Measurements from ENCODE around the gene INTS7.
"Not testable (repeated sequence)": the region's sequence is repeated elsewhere in the genome, so short reads cannot be mapped to it uniquely, and the experiment has no call there.

INTS7 gene

DNA sequence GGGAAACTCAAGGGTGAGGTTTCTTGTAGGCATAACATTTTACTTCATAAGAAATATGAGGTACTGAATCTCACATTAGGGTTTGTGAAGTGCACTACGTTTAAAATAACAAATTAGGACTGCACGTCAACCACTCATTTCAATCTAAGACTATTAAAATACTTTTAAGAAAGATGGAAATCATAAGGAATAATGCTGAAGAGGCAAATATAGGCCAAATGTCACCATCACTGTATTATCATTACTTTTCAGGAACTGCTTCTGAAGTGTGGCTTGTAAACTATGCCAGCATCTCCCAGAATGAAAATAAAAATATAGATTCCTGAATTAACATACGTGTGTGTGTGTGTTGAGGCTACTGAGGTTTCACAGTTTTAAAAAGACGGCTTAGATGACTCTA lies 56.8 kb downstream of the INTS7 start:
- peaks cover 34% of the 10 kb centered on the region for H3K36me3 Mint-ChIP-seq (ENCODE audit: low read depth)
- no peak overlapping the region for H3K4me3 Mint-ChIP-seq
- H3K27me3 Mint-ChIP-seq (ENCODE audit: low read depth): no peaks in the 10 kb centered on the region
- no peaks in the 10 kb centered on the region for H3K4me1 Mint-ChIP-seq (ENCODE audit: low read depth)
- no peak overlapping the region for H3K27ac Mint-ChIP-seq
- H3K9me3 Mint-ChIP-seq: no peaks in the 10 kb centered on the region

DNA sequence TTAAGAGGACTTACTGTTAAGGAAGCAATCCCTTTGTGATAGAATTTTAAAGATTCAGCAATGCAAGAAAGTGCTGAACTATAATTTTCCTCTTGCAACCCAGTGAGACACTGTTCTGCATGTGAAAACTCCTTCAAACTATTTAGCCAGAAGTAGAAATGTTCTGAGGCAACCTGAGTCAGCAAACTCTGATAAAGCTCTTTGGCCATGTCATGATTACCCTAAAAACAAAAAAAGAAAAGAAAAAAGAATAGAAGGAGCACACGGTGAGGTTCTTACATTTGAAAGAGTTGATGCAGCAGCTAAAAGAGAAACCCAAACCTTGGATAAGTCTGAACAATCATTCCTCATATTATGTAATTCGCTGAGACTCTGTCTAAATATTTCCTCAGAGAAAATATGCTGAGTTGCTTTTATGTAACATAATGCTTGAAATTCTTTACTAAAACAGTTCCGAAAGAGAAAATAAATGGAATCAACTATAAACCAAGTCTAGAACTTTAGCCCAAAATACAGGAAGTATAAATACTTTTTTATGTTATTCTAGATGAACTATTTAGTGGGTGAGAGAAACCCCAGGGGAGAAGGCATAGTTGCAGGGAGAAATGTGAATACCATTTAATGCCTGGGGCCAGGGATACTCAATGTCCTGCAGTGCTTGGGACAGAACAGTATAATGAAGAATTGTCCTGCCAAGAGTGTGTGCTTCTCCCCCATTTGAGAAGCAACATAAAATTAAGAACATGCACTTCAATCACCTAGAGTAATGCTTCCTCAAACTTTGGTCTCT lies 60.0 kb downstream of the INTS7 start:
- Mint-ChIP-seq H3K4me1 (ENCODE audit: low read depth) (no peaks in the 10 kb centered on the region), H3K36me3 (ENCODE audit: low read depth) (peaks cover 24% of the 10 kb centered on the region), H3K27me3 (ENCODE audit: low read depth) (no peaks in the 10 kb centered on the region), H3K4me3 (no peak overlapping the region), H3K9me3 (no peaks in the 10 kb centered on the region), H3K27ac (no peak overlapping the region)

DNA sequence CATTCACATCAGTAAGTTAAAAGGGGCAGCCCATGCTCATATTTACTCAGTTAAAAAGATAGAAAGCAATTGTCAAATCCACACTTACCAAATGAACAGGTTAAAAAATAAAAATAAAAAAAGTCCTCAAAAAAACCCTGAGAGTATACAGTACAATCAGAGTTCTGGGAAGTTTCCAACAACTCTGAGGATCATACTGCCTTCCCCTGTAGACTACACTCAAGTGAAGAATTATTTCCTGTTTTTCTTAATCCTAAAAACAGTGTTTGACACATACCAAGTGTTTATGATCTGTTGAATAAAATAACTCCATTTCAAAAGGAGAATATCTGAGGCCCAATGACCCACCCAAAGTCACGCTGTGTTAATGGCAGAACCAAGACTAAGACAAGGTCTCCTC lies 61.8 kb downstream of the INTS7 start:
- no peaks in the 10 kb centered on the region for H3K4me1 Mint-ChIP-seq (ENCODE audit: low read depth)
- no peaks in the 10 kb centered on the region for H3K27me3 Mint-ChIP-seq (ENCODE audit: low read depth)
- no peak overlapping the region for H3K4me3 Mint-ChIP-seq
- H3K27ac Mint-ChIP-seq: no peak overlapping the region
- H3K9me3 Mint-ChIP-seq: no peaks in the 10 kb centered on the region
- peaks cover 13% of the 10 kb centered on the region for H3K36me3 Mint-ChIP-seq (ENCODE audit: low read depth)

DNA sequence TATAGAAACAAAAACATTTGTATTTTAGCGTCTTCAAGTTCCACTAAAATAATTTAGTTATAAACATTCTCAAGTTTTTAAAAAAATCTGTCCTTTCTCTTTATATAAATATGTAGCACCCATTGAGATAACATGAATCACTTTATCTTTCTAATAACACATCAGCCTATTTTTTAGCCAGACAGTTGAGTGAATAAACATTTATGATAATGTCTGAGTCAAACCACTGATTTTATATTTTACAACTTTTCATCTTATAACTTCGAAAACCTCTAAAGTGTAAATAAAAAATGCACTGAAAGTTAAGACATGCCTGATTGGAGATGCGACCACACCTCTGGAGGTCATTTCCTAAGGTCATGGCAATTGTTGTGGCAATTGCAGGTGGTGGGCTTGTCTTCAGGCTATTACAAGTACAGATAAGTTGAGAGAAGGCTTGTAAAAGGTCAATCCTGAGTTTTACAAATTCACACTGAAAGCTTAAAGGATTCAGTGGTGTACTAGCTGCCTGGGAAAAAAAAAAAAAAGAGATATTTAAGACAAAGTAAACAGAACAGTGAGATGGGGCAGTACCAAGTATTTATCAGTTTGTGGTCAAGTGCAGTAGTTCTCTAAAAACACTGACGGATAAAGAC lies 67.0 kb downstream of the INTS7 start:
- H3K4me3 Mint-ChIP-seq: no peak overlapping the region
- H3K9me3 Mint-ChIP-seq: peaks cover 10% of the 10 kb centered on the region
- H3K4me1 Mint-ChIP-seq (ENCODE audit: low read depth): peaks cover 4% of the 10 kb centered on the region
- peaks cover 30% of the 10 kb centered on the region for H3K36me3 Mint-ChIP-seq (ENCODE audit: low read depth)
- H3K27ac Mint-ChIP-seq: no peak overlapping the region
- H3K27me3 Mint-ChIP-seq (ENCODE audit: low read depth): no peaks in the 10 kb centered on the region

DNA sequence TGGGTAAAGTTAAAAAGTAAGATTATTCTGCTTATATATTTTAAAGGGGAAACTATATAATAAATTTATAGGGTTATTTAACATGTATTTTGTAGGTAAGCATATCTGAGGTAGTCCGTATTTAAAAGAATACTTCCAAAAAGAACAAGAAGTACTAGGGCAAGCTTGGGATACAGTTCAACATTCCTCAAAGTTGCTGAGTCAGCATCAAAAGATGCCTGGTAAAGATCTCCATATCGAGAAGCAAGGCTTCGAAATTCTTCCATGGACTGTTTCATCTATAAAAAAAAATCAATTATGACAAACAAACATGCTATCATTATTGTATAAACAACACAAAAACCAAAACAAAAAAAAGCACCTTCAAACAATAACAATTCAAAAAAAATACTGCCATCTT lies 67.7 kb downstream of the INTS7 start:
- Mint-ChIP-seq H3K27ac (no peak overlapping the region), H3K9me3 (peaks cover 10% of the 10 kb centered on the region), H3K27me3 (ENCODE audit: low read depth) (no peaks in the 10 kb centered on the region), H3K36me3 (ENCODE audit: low read depth) (peaks cover 35% of the 10 kb centered on the region), H3K4me3 (no peak overlapping the region), H3K4me1 (ENCODE audit: low read depth) (peaks cover 9% of the 10 kb centered on the region)

DNA sequence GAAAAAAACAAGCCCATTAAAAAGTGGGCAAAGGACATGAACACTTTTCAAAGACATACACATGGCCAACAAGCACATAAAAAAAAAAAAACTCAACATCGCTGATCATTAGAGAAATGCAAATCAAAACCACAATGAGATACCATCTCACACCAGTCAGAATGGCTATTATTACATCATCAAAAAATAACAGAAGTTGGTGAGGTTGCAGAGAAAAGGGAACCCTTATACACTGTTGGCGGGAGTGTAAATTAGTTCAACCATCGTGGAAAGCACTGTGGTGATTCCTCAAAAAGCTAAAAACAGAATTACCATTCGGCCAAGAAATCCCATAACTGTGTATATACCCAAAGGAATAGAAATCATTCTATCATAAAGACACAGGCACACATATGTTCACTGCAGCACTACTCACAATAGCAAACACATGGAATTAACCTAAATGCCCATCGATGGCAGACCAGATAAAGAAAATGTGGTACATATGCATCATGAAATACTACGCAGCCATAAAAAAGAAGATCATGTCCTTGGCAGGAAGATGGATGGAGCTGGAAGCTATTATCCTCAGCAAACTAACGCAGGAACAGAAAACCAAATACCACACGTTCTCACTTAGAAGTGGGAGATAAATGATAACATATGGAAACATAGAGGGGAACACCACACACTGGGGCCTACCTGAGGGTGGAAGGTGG lies 70.1 kb downstream of the INTS7 start:
- peaks cover 10% of the 10 kb centered on the region for H3K9me3 Mint-ChIP-seq
- no peak overlapping the region for H3K4me3 Mint-ChIP-seq
- peaks cover 51% of the 10 kb centered on the region for H3K36me3 Mint-ChIP-seq (ENCODE audit: low read depth)
- no peak overlapping the region for H3K27ac Mint-ChIP-seq
- peaks cover 10% of the 10 kb centered on the region for H3K4me1 Mint-ChIP-seq (ENCODE audit: low read depth)
- no peaks in the 10 kb centered on the region for H3K27me3 Mint-ChIP-seq (ENCODE audit: low read depth)

DNA sequence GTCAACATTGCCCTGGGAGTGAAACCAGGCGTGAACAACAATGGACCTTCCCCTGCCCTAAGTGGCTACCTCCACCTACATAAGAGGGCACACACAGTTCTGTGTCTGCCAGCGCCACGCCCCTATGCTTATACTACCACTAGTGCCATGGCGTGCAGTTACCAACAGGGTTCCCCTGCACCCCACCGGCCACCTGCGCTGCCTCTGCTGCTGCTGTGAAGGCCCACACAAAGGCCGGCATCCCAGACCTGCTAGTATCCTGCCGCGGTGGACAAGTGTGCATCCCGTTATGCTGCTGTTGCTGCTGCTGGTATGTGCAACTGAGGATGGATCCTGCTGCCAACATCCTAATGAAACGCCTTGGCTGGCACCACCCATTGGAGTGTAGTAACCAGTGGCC lies 75.7 kb downstream of the INTS7 start:
- Mint-ChIP-seq H3K4me3 (no peak overlapping the region), H3K27me3 (ENCODE audit: low read depth) (no peaks in the 10 kb centered on the region), H3K27ac (no peak overlapping the region), H3K4me1 (ENCODE audit: low read depth) (peaks cover 8% of the 10 kb centered on the region), H3K9me3 (peaks cover 5% of the 10 kb centered on the region), H3K36me3 (ENCODE audit: low read depth) (peaks cover 66% of the 10 kb centered on the region)

DNA sequence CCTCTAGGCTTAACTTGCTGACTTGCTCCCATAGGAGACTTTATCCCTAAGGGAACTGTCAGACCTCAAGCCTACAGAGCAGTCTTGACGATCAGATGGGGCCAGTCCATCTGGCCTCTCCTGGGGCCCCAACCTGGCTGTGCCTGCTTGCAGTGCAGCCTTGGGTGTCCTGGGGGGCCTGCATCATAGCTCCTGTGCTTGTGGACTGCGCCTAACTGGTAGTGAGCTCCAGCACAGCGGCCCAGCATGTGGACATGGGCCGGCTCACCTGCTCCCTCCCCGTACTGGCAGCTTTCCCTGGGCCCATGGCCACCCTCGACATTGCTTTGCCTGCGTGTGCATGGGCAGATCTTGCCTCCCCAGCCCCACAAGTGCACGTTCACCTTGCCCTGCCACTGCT lies 76.1 kb downstream of the INTS7 start:
- H3K36me3 Mint-ChIP-seq (ENCODE audit: low read depth): peaks cover 61% of the 10 kb centered on the region
- peaks cover 5% of the 10 kb centered on the region for H3K4me1 Mint-ChIP-seq (ENCODE audit: low read depth)
- H3K27me3 Mint-ChIP-seq (ENCODE audit: low read depth): no peaks in the 10 kb centered on the region
- no peak overlapping the region for H3K27ac Mint-ChIP-seq
- no peak overlapping the region for H3K4me3 Mint-ChIP-seq
- H3K9me3 Mint-ChIP-seq: no peaks in the 10 kb centered on the region

DNA sequence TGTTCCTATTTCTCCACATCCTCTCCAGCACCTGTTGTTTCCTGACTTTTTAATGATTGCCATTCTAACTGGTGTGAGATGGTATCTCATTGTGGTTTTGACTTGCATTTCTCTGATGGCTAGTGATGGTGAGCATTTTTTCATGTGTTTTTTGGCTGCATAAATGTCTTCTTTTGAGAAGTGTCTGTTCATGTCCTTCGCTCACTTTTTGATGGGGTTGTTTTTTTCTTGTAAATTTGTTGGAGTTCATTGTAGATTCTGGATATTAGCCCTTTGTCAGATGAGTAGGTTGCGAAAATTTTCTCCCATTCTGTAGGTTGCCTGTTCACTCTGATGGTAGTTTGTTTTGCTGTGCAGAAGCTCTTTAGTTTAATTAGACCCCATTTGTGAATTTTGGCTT lies 81.3 kb downstream of the INTS7 start:
- not testable (repeated sequence) for H3K4me1 Mint-ChIP-seq (ENCODE audit: low read depth); H3K27me3 Mint-ChIP-seq (ENCODE audit: low read depth); H3K4me3 Mint-ChIP-seq; H3K27ac Mint-ChIP-seq; H3K9me3 Mint-ChIP-seq
- peaks cover 35% of the 10 kb centered on the region for H3K36me3 Mint-ChIP-seq (ENCODE audit: low read depth)

DNA sequence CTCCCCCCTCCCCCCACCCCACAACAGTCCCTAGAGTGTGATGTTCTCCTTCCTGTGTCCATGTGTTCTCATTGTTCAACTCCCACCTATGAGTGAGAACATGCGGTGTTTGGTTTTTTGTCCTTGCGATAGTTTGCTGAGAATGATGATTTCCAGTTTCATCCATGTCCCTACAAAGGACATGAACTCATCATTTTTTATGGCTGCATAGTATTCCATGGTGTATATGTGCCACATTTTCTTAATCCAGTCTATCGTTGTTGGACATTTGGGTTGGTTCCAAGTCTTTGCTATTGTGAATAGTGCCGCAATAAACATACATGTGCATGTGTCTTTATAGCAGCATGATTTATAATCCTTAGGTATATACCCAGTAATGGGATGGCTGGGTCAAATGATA lies 81.8 kb downstream of the INTS7 start:
- peaks cover 33% of the 10 kb centered on the region for H3K36me3 Mint-ChIP-seq (ENCODE audit: low read depth)
- H3K27me3 Mint-ChIP-seq (ENCODE audit: low read depth); H3K4me3 Mint-ChIP-seq; H3K9me3 Mint-ChIP-seq; H3K4me1 Mint-ChIP-seq (ENCODE audit: low read depth); H3K27ac Mint-ChIP-seq: not testable (repeated sequence)

DNA sequence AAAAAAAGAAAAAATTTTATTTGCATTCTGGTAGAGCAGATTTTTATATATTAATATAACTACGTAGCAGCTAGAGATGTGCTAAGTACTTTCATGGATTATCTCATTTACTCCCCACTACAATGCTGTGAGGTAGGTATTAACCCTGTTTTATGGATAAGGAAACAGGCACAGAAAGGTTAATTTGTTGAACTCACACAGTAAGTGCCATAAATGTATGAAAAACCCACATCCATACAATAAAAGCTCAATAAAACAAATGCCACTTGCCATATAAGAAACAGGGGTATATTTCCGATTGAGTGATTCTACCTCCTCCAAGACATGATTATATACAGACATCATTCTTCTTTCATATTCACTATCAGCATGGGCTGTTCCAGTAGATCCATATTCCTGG lies 83.1 kb downstream of the INTS7 start:
- H3K27ac Mint-ChIP-seq: no peak overlapping the region
- H3K36me3 Mint-ChIP-seq (ENCODE audit: low read depth): peaks cover 26% of the 10 kb centered on the region
- H3K4me3 Mint-ChIP-seq: no peak overlapping the region
- H3K4me1 Mint-ChIP-seq (ENCODE audit: low read depth): peaks cover 9% of the 10 kb centered on the region
- no peaks in the 10 kb centered on the region for H3K27me3 Mint-ChIP-seq (ENCODE audit: low read depth)
- no peaks in the 10 kb centered on the region for H3K9me3 Mint-ChIP-seq

DNA sequence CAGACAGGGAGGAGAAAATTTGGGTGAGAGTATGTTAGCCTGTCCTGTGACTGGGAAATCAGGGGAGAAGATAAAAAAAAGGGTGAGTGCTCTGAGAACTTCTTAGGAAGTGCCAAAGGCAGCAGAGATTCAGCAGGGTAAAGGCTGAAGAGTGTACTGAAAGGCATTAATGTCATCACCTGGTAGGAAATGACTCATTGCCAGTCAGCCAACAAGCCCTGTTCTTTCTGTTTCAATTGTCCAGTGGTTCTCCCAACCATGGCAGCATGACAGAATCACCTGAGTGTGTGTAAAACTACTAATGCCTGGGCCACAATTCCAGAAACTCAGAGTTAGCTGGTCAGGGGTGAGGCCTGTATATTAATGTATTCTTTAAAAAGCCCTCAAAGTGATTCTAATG lies 83.5 kb downstream of the INTS7 start:
- Mint-ChIP-seq H3K36me3 (ENCODE audit: low read depth) (peaks cover 23% of the 10 kb centered on the region), H3K4me3 (no peak overlapping the region), H3K27ac (peak overlapping the region; percentile 41), H3K4me1 (ENCODE audit: low read depth) (peaks cover 9% of the 10 kb centered on the region), H3K27me3 (ENCODE audit: low read depth) (no peaks in the 10 kb centered on the region), H3K9me3 (no peaks in the 10 kb centered on the region)

DNA sequence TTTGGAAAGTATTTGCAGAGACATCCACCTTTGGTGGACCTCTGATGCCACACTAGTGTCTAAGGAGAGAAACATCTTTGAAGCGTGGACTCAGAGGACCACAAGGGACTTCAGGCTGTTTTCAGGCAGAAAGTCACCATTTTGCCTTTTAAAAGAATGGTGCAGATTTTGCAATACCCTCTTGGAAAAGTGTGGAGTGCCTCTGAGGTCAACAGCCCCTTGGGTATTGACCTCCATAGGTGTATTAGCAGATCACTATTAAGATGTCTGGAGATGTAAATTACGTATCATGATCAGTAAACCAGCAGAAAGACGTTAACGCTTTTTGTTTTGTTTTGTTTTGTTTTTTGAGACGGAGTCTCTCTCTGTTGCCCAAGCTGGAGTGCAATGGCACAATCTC lies 87.0 kb downstream of the INTS7 start:
- peaks cover 9% of the 10 kb centered on the region for H3K4me1 Mint-ChIP-seq (ENCODE audit: low read depth)

DNA sequence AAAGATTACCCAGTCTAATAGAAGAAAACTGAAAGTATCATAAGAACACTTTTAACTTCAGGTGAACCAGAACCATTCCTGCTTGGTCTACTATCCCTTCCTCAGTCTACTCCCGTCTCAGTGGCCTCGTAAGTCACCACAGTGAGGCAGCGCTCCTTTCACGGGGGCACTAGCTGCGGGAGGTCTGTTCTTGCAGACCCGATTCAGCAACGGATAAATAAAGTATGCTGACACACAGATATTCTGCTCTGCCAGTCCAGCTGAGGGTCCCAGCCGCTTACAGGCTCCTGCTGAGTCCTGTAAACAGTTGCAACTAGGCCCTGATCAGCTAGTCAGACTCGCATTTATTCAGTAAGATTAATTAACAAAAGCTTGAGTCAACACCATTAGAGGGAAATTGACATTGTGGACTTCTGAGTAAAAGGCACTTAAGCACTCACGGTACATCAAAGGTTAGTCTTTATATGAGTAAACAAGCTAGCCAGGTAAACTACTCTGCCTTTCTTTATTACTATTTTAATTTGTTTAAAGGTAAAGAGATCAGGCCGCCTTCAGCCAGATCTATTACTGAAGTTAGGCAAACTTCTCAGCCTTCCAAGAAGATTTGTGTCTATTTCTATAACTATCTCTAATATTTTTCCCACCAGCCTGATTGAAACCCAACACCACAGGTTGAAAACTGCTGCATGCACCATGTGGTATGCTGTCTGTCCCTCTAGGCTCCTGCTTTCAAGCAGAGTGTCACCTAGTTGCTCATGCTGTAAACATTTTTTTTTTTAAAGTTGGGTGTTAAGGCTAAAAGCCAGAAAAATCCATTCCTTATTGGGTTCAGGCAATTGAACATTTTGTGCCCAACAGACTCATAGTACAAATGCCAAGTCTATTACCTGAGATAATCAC lies 87.7 kb downstream of the INTS7 start:
- Mint-ChIP-seq H3K9me3 (no peaks in the 10 kb centered on the region), H3K4me3 (no peak overlapping the region), H3K27ac (no peak overlapping the region), H3K36me3 (ENCODE audit: low read depth) (peaks cover 21% of the 10 kb centered on the region), H3K4me1 (ENCODE audit: low read depth) (peaks cover 9% of the 10 kb centered on the region), H3K27me3 (ENCODE audit: low read depth) (no peaks in the 10 kb centered on the region)

More for the DNA sequence above, 87.0 kb downstream of the INTS7 start:
- Mint-ChIP-seq H3K36me3 (ENCODE audit: low read depth) (peaks cover 24% of the 10 kb centered on the region), H3K4me3 (no peak overlapping the region), H3K27ac (no peak overlapping the region), H3K27me3 (ENCODE audit: low read depth) (no peaks in the 10 kb centered on the region), H3K9me3 (no peaks in the 10 kb centered on the region)

Data from T-helper 1 cell treated with Interleukin-12 subunit alpha and Interleukin-12 subunit beta and Interleukin-4 antibody, amounts not matched to agents 30 μg/mL and 1 μg/mL, for 36 hours (primary cell).